COLO829 (cell line): ENCODE results near the gene CSF1.

ENCODE experiments used
- DNase-seq: peaks from one replicate; pipeline ENCODE4 v3.0.0; 2012; ENCODE audit warnings: low spot score

The CSF1 gene

DNA sequence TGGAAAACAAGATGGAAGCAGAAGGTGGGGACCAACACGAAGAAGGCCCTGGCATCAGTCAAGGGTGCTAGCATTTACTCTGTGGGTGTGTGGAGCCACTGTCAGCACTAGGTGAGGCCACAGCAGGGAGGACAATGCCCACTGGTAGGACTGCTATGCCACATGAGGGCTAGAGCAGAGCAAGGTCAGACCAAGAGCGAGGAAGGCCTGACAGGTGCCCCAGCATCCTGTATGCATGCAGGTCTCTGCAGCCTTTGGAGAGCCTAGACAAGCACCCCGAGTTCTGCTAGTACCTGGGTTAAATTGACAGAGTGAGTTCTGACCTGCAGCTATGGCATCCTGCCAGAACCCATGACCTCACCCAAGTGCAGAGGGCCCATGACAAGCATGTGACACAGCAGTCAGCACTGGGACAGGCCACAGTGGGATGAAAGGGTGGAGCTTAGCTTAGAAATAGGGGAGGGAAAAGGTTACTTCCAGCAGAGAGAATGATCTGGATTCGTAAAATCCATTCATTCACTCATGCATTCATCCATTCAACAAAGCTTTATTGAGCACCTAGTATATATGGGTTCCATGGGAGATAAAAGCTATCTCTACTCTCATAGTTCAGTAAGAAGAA, 9.0 kb upstream of the CSF1 start:
- peak; percentile 48 for DNase-seq

- no peak for DNase-seq
Measured at GRCh38 chr1:109902204-109902985, 8.3 kb upstream of the CSF1 start.

DNA sequence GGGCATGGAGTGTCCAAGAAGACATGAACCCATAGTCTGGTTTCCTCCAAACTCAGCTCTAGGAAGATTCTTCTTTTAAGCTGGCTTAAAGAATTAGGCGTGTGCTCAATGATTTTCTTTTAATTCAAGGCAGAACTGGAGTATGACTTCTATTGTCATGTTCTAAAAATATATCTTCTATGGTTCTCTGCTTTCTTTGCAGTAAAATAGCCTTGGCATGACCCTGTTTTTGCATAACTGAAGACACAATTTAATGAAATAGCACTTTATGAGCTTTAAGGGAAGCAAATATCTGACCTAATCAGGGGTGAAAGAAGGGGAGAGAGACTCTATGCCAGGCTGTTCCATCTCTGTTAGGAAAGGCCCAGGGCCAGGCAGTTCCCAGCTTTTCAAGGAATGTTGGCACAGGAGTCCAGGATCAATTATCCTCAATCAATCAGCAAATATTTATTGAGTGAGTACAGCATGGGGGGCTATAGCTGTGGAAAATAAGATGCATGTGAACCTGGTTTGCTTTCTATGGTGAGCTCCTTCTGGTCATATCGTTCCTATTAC, 7.2 kb upstream of the CSF1 start:
- DNase-seq: no peak

DNA sequence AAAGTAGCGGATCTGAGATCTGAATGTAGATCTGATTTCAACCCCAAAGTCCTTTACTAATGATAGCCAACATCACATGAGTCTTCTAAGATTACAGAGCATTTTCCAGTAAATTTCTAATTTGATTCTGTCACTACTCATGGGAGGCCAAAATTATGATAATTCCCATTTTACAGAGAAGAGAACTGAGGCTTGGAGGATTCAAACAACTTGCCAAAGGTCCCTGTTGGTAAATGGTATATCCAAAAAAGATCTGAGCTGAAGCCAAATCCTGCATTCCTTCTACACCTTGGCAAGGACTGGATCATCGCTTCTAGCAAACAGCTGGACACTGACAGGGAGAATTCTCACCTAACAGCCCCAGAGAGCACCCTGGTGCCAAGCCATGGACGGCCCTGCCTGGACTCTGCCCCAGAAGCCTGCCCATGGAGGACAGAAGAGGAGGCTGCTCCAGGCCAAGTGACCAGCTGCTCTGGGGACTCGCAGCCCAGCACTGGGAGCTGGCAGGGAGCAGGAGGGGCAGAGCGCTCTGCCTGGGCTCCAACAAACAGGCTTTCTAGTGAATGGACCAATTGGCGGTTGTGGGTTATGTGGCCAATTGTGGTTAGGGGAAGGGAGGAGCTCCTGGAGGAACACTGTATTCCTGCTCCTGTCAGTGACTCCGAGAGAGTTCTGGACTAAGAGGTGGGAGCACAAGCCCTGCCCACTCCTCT, 6.4 kb upstream of the CSF1 start:
- no peak for DNase-seq

- no peak for DNase-seq
Measured at GRCh38 chr1:109905491-109905890, 5.2 kb upstream of the CSF1 start.

DNA sequence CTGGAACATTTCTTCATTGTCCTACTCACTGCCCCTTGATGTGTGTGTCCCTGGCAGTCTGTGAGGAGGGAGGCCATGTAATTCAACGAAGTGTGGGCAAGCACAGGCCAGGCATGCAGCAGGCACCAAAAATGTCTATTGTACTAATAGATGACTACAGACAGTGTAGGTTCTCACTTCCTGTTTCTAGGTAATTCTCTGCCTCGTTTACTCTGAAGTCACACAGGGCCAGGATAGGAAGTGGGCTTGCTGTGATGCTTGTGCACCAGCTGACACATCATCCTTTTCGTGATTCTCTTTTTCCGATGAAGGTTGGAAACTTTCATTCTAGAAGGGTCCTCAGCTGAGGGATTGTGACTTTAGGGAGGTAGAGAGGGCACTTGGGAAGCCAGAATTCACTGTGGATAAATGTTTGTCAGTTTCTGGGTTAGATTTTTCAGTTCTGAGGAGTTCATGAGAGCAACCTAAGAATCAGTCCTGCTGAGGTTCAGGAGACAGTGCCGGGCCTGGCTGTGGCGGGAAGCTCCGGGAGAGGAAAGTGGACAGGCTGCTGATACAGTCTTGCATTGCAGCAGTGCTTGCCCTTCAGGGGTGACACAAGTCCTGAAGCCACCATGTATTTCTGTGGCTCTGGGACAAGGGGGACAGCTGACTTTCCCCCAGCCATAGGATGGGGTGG, 4.3 kb upstream of the CSF1 start:
- no peak for DNase-seq

- no peak for DNase-seq
Measured at GRCh38 chr1:109906839-109907180, 3.8 kb upstream of the CSF1 start.

DNA sequence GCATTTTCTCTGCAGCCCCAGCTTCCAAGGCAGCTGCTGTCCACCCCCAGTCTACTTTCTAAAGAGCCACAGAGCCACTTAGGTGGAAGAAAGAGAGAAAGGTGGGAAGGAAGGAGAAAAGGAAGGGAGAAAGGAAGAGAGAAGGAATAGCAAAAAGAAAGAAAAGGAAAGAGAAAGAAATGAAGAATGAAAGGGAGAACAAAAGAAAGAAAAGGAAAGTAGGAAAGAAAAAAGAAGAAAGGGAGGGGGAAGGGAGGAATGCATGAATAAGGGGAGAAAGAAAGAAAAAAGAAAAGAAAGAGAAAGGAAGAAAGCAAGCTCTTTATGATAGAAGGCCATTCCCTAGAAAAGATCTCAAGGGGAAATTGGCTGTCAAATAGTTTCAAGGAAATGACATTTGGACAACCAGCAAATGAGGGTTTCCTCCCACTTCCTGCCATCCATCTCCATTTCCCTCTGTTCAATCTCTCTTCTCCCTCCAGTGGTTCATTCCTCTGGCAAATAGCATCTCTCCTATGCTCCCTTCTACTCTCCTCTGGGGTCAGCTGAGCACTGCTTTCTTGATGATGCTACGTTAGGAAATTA, 3.4 kb upstream of the CSF1 start:
- DNase-seq: no peak

DNA sequence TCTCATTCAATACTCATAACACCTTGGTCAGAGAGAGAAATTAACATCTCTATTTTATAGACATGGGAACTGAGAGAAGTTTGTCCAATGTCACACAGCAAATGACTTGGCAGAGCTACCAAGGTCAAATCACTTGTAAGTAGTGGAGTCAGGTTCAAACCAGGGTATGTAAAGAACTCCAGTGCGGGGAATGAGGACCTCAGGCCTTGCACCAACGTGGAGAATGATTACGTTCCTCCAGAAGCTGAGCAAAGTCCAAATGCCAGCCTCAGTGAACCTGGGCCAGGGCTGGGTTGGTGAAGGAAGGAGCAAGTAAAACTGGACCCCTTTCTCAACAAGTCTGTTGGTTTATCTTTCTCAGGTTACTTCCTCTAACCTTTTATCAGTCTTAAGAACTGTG, 1.8 kb upstream of the CSF1 start:
- DNase-seq: no peak

DNA sequence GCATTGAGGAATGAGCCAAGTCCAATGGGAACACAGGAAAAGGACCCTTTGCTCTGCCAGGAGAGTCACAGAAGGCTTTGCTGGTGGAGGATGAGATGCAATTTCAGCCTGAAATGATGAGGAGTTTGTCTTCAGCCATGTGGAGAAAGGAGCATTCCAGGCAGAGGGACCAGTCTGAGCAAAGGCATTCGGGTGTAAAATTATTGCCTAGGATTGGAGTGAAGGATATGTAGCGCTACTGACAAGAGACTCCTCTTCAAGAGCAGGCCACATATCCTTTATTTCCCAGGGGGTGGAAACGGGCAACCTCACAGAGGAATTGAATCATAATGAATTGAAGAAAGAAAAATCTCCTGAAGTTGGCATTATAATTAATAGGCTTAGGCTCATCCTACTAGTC, 1.1 kb upstream of the CSF1 start:
- no peak for DNase-seq

- DNase-seq: no peak
Measured at GRCh38 chr1:109910963-109911798, 532 bp downstream of the CSF1 start.

- no peak for DNase-seq
Measured at GRCh38 chr1:109912214-109912861, 1.7 kb downstream of the CSF1 start.

DNA sequence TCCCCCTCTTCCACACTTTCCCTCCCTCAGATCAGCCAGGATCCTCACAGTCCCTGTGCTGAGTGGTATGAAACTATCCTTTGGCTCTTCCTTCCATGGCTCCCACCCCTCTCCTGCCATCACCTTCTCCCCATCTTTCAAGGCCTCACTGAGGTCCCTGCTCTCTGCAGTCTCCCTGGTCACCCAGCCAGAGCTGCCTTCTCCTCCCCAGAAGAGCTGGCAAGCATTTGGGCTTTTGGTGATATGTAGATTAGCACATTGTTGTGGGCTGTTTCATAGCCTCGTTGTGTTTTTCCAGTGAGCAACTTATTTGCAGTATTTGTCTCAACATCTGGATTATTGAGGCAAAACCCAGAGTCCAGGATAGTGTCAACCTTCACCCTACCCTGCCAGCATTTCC, 2.2 kb downstream of the CSF1 start:
- DNase-seq: no peak

GRCh38 chr1:109913360-109913879, 2.8 kb downstream of the CSF1 start:
- no peak for DNase-seq

GRCh38 chr1:109914587-109915240, 4.1 kb downstream of the CSF1 start:
- DNase-seq: no peak

GRCh38 chr1:109917051-109917767, 6.6 kb downstream of the CSF1 start:
- no peak for DNase-seq

GRCh38 chr1:109917768-109918606, 7.3 kb downstream of the CSF1 start:
- no peak for DNase-seq

DNA sequence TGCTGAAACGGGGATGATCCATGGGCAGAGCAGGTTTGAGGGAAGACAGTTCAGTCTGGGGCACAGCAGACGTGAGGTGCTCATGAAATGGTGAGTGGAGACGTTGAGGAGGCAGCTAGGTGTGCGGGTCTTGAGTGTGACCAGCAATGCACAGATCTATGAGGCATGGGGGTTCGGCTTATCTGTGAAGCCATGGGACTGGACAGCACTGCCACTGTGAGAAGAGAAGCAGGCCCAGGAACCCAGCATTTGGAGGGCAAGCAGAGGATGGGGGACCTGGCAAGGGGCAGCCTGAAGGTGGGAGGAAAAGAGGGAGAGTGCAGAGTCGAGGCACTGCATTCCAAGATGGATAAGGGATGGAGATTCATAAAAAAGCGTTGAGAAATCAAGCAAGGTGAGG, 8.0 kb downstream of the CSF1 start:
- DNase-seq: no peak
